ENCODE data around the gene TM7SF3.
A peak's percentile ranks its signal among the peaks of the same experiment; 100 is the strongest.
"Not testable (repeated sequence)": the region's sequence is repeated elsewhere in the genome, so short reads cannot be mapped to it uniquely, and the experiment has no call there.

TM7SF3 gene, protein sequence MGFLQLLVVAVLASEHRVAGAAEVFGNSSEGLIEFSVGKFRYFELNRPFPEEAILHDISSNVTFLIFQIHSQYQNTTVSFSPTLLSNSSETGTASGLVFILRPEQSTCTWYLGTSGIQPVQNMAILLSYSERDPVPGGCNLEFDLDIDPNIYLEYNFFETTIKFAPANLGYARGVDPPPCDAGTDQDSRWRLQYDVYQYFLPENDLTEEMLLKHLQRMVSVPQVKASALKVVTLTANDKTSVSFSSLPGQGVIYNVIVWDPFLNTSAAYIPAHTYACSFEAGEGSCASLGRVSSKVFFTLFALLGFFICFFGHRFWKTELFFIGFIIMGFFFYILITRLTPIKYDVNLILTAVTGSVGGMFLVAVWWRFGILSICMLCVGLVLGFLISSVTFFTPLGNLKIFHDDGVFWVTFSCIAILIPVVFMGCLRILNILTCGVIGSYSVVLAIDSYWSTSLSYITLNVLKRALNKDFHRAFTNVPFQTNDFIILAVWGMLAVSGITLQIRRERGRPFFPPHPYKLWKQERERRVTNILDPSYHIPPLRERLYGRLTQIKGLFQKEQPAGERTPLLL

GRCh38 chr12:27014085-27014858, at the start of gene TM7SF3:
Gene TM7SF3 (minus strand): TSS chr12:27014384. CDS start chr12:27014168, 216 bp downstream.
- peak; percentile 98 for DNase-seq

GRCh38 chr12:27063250-27063851, 49.2 kb upstream of the TM7SF3 start:
- DNase-seq: no peak

DNA sequence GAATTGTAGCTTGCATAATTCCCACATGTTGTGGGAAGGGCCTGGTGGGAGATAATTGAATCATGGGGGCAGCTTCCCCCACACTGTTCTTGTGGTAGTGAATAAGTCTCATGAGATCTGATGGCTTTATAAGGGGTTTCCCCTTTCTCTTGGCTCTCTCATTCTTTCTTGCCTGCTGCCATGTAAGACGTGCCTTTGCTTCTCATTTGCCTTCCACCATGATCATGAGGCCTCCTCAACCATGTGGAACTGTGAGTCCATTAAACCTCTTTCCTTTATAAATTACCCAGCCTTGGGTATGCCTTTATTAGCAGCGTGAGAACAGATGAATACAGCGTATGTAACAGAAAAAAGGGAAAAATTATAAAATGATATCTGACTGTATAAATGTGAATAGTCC, 47.1 kb upstream of the TM7SF3 start:
- DNase-seq: no peak

DNA sequence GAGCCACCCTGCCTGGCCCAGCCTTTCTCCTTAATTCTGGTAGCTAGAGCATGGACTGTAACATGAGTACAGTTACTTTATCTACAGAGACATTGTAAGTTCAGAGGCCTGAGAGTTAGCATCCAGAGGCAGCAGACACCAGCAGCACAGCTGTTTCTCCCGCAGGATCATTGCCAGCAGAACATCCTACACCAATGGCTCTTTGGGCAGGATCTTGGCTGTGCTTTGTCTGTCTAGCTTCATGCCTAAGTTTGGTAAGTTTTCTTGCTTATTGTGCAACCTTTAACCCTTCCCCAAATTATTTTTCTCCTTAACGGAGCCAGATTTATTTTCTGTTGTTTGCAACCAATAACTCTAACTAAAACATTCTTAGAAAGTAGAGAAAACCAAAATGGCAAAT, 46.6 kb upstream of the TM7SF3 start:
- DNase-seq: no peak

GRCh38 chr12:27057543-27057942, 43.4 kb upstream of the TM7SF3 start:
- DNase-seq: no peak

DNA sequence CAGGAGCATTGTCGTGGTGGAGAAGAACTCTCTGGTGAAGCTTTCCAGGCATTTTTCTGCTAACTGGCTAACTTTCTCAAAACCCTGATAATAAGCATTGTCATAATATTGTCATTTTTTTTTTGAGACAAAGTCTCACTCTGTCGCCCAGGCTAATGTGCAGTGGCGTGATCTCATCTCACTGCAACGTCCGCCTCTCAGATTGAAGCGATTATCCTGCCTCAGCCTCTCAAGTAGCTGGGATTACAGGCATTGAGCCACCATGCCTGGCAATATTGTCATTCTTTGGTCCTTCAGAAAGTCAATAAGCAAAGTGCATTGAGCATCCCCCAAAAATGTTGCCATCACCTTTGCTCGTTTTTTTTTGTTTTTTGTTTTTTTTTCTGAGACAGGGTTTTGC, 41.8 kb upstream of the TM7SF3 start:
- no peak for DNase-seq

- no peak for DNase-seq
These were observed 38.6 kb upstream of the TM7SF3 start for GRCh38 chr12:27052742-27053141.

- DNase-seq: no peak
These were observed 38.0 kb upstream of the TM7SF3 start for GRCh38 chr12:27052176-27052575.

DNA sequence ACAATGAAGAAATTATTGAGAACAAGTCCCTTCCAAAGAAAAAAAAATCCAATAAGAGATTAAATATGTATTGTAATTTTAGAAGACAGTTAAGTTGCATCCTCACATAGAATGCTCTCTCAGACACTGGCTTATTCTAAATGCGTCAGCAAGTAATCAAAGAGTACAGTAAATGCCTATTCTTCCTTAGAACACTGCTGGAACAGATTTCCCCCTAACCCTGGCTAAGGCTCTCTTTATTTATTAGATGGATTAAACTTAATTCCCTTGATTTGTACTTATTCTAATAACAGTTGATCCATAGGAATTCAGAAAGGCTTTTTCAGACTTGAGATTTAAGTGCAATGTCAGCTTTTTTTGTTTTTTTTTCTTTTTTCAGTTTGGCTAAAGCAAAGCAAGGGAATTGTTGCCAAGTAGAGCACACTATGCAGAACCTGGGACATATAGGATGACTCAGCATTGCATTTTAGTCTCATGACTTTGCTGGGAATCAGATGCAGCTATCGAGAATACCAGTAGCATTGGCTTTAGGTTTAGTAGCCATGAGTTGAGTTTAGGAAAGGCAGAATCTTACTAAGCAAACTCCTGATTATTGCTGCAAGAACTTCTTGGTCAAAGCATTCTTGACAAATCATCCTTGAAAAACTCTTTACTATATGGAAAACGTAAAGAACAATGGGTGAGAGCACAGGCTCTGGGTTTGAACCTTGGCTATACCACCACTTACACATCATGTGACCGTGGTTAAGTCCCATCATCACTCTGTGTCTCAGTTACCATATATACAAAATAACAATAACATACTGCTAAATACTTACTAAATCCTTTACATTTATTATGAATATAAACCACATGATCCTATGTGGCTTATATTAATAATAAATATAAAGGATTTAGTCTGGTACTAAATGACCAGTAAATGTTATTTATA, 34.9 kb upstream of the TM7SF3 start:
- peak; percentile 85 for DNase-seq

GRCh38 chr12:27042018-27042417, 27.8 kb upstream of the TM7SF3 start:
- DNase-seq: not testable (repeated sequence)

GRCh38 chr12:27040637-27041036, 26.5 kb upstream of the TM7SF3 start:
- DNase-seq: not testable (repeated sequence)

DNA sequence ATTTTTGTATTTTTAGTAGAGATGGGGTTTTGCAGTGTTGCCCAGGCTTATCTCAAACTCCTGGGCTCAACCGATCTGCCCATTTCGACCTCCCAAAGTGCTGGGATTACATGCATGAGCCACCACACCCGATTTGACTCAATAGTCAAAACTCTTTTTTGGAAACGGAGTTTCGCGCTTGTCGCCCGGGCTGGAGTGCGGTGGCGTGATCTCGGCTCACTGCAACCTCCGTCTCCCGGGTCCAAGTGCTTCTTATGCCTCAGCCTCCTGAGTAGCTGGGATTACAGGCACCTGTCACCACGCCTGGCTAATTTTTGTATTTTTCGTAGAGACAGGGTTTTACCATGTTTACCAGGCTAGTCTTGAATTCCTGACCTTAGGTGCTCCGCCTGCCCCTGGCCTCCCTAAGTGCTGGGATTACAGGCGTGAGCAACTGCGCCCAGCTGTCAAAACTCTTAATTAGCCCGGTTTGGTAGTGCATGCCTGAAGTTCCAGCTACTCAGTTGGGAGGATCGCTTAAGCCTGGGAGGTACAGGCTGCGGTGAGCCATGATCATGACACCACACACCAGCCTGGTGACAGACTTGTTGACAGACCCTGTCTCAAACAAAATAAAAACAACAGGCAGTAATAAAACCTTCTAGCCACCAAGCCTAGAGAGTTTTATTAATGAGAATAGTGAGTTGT, 20.6 kb upstream of the TM7SF3 start:
- no peak for DNase-seq

- DNase-seq: no peak
These were observed 18.5 kb upstream of the TM7SF3 start for GRCh38 chr12:27032679-27033078.

DNA sequence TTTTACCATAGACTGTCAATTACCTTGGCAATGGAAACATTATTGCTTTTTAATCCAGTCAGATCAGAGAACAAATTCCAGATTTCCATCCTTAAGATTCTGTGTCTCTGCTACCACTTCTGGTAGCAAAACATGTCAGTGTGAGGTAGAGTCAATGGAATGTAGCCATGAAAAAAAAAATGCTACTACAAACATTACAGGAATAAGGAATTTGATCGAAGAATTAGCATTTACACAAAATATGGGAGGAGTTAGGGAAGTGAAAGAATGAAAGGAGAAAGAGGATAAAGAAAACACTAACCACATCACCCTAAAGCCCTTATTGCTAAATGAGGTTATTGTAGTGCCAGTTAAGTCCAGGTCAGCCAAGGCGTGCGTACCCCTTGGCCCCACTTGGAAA, 17.3 kb upstream of the TM7SF3 start:
- no peak for DNase-seq

- DNase-seq: no peak
These were observed 12.1 kb upstream of the TM7SF3 start for GRCh38 chr12:27026257-27026656.

- no peak for DNase-seq
These were observed 10.9 kb upstream of the TM7SF3 start for GRCh38 chr12:27025116-27025515.

DNA sequence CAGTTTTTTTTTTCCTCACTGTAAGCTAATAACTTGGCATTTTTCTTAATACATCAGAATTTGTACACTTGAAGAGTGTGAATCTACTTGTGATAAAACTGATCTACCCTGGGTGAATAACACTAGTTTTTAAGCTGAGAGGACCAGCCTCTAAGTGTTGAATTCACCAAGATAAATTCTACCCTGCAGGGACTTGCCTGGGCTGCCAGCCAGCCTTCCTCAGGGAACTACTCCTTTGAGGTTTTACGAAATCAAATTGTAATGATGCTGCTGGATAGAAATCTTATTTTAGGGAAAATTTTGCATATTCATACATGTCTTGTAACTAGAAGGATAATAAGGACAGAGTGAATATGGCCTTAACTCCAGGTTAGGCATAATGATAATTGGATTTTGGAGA, 10.1 kb upstream of the TM7SF3 start:
- DNase-seq: no peak

- no peak for DNase-seq
These were observed 6.6 kb upstream of the TM7SF3 start for GRCh38 chr12:27020761-27021160.

DNA sequence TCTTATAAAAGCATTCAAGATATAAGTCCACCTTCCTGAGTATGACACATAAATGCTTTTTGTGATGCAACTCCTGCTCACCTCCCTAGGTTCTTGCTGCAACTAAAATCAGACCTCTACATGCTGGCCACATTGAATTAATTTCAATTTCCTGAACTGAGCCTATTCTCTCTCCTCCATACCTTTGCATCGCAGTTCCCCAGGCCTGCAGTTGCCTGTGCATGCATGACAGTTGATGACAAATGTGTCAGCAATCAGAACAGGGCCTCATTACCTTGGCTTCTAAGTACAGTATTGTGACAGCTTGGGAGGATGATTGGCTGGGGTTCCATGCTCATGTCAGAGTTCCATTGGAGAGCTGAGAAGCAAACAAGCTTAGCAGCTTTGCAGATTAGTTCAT, 3.9 kb upstream of the TM7SF3 start:
- DNase-seq: peak; percentile 45

- DNase-seq: peak; percentile 90
These were observed 3.1 kb upstream of the TM7SF3 start for GRCh38 chr12:27017163-27017823.

DNA sequence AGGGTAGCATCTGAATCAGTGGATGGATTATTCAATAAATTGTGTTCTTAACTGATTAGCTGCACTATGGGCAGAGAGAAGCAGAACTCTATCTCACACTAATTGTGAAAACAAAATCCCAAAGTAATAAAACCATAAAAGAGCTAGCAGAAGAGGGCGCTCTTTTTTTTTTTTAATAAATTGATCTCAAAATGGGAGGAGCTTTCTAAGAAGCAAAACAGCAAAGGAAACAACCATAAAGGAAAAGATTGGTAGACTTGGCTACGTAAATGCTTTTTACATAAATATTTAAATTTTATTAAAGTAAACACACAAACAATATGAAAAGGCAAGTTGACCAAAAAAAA, 1.5 kb upstream of the TM7SF3 start:
- DNase-seq: peak; percentile 89
